Activated CD8-positive, alpha-beta memory T cell treated with anti-CD3 and anti-CD28 coated beads for 1 hour (primary cell): ENCODE results near the gene ARHGEF2.
"Not testable (repeated sequence)": the region's sequence is repeated elsewhere in the genome, so short reads cannot be mapped to it uniquely, and the experiment has no call there.

Source experiments
- DNase-seq, 2 donors: peaks; one replicate each; pipeline ENCODE4 v3.0.0-alpha.2; 2020; ENCODE audit warnings: low read depth in 1 of 2; ENCODE audit errors: extremely low read depth in 1 of 2

ARHGEF2 gene

GRCh38 chr1:155993595-155993994 is 15.2 kb upstream of the ARHGEF2 start:
- no peak for DNase-seq

- no peak for DNase-seq
These were observed 11.8 kb upstream of the ARHGEF2 start for GRCh38 chr1:155990005-155990739.

- DNase-seq = peak; percentile 48 to 58
These were observed 11.1 kb upstream of the ARHGEF2 start for GRCh38 chr1:155989242-155990004.

GRCh38 chr1:155984903-155985645 is 6.7 kb upstream of the ARHGEF2 start:
- not testable (repeated sequence) for DNase-seq

- no peak for DNase-seq
These were observed 6.0 kb upstream of the ARHGEF2 start for GRCh38 chr1:155984341-155984740.

- DNase-seq = no peak
These were observed 5.1 kb upstream of the ARHGEF2 start for GRCh38 chr1:155983191-155984024.

GRCh38 chr1:155982106-155982505 is 3.8 kb upstream of the ARHGEF2 start:
- no peak for DNase-seq

- DNase-seq = no peak
These were observed 3.1 kb upstream of the ARHGEF2 start for GRCh38 chr1:155981266-155982088.

GRCh38 chr1:155979597-155980343 is 1.4 kb upstream of the ARHGEF2 start:
- no peak for DNase-seq

GRCh38 chr1:155978973-155979429 is 654 bp upstream of the ARHGEF2 start:
- no peak for DNase-seq

- peak in 1 of 2 donors; percentile 49 for DNase-seq
These were observed 540 bp downstream of the ARHGEF2 start for GRCh38 chr1:155977690-155978324.

GRCh38 chr1:155976913-155977689 is 1.2 kb downstream of the ARHGEF2 start:
- DNase-seq = no peak

GRCh38 chr1:155976062-155976912 is 2.1 kb downstream of the ARHGEF2 start:
- peak; percentile 49 to 60 for DNase-seq

GRCh38 chr1:155975375-155976061 is 2.8 kb downstream of the ARHGEF2 start:
- DNase-seq = no peak

- no peak for DNase-seq
These were observed 3.9 kb downstream of the ARHGEF2 start for GRCh38 chr1:155974208-155975115.
